ENCODE measurements around the gene RXFP4.
A peak's percentile ranks its signal among the peaks of the same experiment; 100 is the strongest.
"Not testable (repeated sequence)": the region's sequence is repeated elsewhere in the genome, so short reads cannot be mapped to it uniquely, and the experiment has no call there.

RXFP4 gene

DNA sequence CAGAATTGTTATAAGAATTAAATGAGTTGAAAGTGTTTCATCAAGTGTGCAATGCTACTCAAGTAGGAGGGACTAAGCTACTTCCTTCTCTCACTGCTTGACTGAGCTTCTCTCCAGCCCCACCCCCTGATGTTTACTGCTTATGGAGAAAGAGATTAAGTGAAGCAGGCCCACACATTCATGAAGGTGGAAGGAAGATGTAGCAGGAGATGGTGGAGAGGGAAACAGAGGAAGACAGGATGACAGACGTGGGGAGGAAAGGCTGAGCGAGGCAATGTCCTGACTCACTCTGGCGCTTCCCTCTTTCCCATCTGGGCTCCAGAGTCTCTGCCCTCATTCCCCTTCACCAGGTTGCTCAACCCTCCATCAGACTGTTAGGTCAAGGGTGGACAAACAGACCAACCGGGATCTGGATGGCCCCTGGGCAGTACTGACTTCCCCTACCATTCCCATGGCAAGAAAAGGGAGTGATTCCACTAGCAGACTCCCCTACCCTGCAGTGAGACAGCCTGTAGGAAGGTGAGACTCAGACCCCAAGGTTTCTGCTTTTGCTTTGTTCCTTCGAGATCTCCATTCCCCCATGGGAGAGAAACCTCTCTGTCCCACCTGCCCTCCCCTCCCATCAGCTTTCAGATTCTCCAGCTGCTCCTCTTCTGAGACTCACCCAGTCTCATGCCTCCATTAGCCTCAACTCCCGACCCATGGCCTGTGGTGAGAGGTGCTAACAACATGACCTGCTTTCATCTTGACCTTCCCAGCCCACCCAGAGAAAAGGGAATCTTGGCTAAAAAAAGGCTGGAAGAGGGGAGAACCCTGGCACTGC, 40.0 kb downstream of the RXFP4 start:
- no peaks in the 10 kb centered on the region for H3K9me3 ChIP-seq (replicated peaks in 1 of 11)
- H3K4me1 ChIP-seq: peaks cover 52 to 69% (median 66%) of the 10 kb centered on the region in 10 experiments
- peak overlapping the region; percentile 37 to 100 (median 98); a peak in 21 of 22 replicates for H3K27ac ChIP-seq
- H3K27me3 ChIP-seq: no peaks in the 10 kb centered on the region
- H3K9ac ChIP-seq: peak overlapping the region; percentile 68 to 100 (median 98); a peak in 21 of 22 replicates
- 0 out of 22 replicates have a peak, but pooled peaks cover 0 to 4% (median 0%) of the 10 kb centered on the region in 11 experiments for H3K36me3 ChIP-seq
- H4K20me1 ChIP-seq: peaks cover 6 to 14% (median 10%) of the 10 kb centered on the region in 11 experiments; a peak in 14 of 22 replicates
- H3K4me3 ChIP-seq: peak overlapping the region; percentile 88 to 96 (median 94); a peak in 17 of 20 replicates
- no peak for TF ChIP-seq Cebpa-rat (IDR thresholded peaks at IDR 0.05)
- H3K4me2 ChIP-seq: peak overlapping the region; percentile 92 to 100 (median 98)

DNA sequence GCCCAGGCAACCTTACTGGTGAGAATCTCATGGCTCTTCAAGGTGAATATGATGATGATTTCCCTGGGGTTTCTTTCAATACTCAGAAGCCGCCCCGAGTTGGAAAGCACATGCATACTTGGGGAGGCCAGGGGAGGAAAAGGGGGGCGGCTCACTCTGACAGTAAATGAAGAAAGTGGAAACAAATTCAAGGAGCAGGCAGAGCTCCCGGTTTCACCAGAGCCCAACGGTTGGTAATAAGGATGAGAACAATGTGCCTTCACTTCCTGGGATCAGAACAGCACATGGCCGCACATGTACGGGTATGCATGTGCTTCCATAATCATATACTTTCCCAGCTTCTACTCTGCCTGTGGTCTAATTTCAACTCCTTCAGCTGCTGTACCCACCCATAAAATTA, 40.7 kb downstream of the RXFP4 start:
- Histone ChIP-seq H3K4me3 (peak overlapping the region in 4 of 10 experiments; percentile 89 to 95 (median 94); a peak in 4 of 20 replicates), H3K27me3 (no peaks in the 10 kb centered on the region), H3K27ac (peak overlapping the region; percentile 13 to 100 (median 98); a peak in 20 of 22 replicates), H4K20me1 (peaks cover under 1 to 8% (median 4%) of the 10 kb centered on the region in 11 experiments; a peak in 10 of 22 replicates), H3K4me2 (peak overlapping the region; percentile 92 to 100 (median 98)), H3K9me3 (replicated peaks in 1 of 11) (no peaks in the 10 kb centered on the region), H3K4me1 (peaks cover 58 to 75% (median 72%) of the 10 kb centered on the region in 10 experiments), H3K9ac (peak overlapping the region in 10 of 11 experiments; percentile 4 to 100 (median 98); a peak in 13 of 22 replicates), H3K36me3 (0 out of 22 replicates have a peak, but pooled peaks cover 0 to 4% (median 0%) of the 10 kb centered on the region in 11 experiments)
- TF ChIP-seq Cebpa-rat (IDR thresholded peaks at IDR 0.05): no peak

DNA sequence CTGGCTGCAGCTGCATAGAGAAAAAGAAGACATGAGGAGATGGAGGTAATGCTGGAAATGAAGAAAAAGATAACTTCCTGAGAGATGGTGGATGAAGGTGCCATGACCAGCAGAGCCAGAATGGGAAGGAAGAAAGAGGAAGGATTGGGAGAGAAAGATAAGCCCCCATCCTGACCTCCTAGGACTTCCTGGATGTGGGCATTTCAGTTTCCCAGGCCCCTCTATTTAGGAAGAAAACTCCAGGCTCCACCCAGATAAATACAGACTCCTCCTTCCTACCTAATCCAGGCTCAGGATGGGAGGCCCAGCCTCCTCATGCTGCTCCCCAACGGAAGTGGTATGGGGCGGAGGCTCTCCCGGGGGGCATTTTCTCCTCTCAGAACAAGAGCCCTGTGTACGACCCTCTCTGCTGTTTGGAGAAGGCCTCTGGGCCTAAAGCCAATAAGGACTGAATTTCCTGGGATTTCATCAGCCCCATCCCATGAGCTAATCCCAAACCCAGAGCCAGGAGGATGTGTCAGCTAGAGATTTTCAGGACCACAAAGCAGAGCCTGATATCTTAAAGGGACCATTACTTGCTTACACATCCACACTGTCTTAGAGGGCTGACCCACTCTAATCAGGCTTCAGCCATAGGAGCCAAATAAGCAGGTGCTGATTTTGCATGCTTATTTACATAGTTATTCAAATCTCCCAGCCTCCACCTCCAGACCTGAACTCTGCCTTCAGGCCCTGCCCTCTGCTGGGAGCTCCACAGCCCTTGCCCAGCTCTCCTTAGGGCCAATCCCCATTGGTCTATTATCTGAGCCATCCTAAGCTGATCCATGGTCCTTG, 42.0 kb downstream of the RXFP4 start:
- Histone ChIP-seq H3K27me3 (no peaks in the 10 kb centered on the region), H3K4me3 (peak overlapping the region in 1 of 10 experiments; percentile 26; a peak in 1 of 20 replicates), H3K27ac (peak overlapping the region in 3 of 11 experiments; percentile 15 to 100 (median 98); a peak in 6 of 22 replicates), H3K36me3 (0 out of 22 replicates have a peak, but pooled peaks cover 0 to 4% (median 0%) of the 10 kb centered on the region in 11 experiments), H4K20me1 (no peaks in the 10 kb centered on the region), H3K4me2 (peak overlapping the region; percentile 11 to 100 (median 98)), H3K9ac (no peak overlapping the region), H3K9me3 (replicated peaks in 1 of 11) (0 out of 22 replicates have a peak, but pooled peaks cover 0 to 4% (median 0%) of the 10 kb centered on the region in 11 experiments), H3K4me1 (peaks cover 64 to 79% (median 77%) of the 10 kb centered on the region in 10 experiments)
- TF ChIP-seq Cebpa-rat (IDR thresholded peaks at IDR 0.05): no peak

DNA sequence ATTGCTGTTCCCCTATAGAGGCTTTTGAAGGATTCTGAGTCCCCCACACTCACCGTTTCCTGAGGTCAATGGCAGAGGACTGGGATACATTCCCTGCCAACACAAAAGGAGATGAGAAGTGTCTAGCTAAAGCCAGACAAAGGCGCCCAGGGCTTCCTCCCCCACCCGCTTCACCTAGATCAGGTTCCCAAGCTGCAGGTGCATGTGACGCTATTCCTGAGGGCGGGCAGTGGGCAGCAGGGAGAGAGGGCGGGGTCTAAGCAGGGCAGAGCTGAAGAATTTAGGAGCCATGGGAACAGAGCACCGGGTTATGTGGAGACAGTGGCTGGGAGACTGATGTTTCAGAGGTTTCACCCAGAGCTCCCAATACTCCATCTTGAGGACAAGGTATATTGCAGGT, 42.9 kb downstream of the RXFP4 start:
- H3K4me1 ChIP-seq: peaks cover 68 to 82% (median 77%) of the 10 kb centered on the region in 10 experiments
- no peak overlapping the region for H3K9ac ChIP-seq
- no peaks in the 10 kb centered on the region for H4K20me1 ChIP-seq
- H3K4me2 ChIP-seq: peak overlapping the region in 10 of 11 experiments; percentile 4 to 100 (median 98); a peak in 13 of 22 replicates
- 0 out of 22 replicates have a peak overlapping the region, but pooled peaks of 1 of the 11 experiments have one; percentile 8 for H3K27ac ChIP-seq
- H3K36me3 ChIP-seq: 0 out of 22 replicates have a peak, but pooled peaks cover 0 to 4% (median 0%) of the 10 kb centered on the region in 11 experiments
- H3K27me3 ChIP-seq: no peaks in the 10 kb centered on the region
- H3K4me3 ChIP-seq: no peak overlapping the region
- TF ChIP-seq Cebpa-rat (IDR thresholded peaks at IDR 0.05): no peak
- H3K9me3 ChIP-seq (replicated peaks in 1 of 11): 0 out of 22 replicates have a peak, but pooled peaks cover 0 to 5% (median 0%) of the 10 kb centered on the region in 11 experiments

DNA sequence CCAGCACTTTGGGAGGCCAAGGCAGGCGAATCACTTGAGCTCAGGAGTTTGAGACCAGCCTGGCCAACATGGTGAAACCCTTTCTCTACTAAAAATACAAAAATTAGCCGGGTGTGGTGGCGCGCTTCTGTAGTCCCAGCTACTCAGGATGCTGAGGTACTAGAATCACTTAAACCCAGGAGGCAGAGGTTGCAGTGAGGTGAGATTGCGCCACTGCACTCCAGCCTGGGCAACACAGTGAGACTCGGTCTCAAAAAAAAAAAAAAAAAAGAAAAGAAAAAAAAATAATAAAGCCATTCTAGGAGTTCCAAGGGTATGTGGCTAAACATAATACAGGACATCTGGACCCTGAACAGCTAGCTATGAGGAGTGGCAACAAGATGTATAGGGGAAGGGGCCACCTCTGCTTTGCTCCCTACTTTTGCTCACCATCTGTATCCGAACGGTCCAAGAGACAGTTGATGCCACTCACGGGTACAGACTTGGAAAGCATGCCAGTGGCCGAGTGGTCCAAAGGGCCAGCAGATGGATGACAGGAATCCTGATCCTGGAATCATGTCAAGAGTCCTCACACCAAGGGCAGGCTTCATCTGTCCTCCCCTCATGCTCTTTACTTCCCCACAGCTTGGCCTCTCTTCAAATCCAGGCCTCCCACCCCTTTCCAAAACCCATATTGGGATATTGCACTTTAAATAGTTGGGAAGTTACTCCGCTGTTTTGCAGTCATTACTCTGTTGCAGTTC, 43.6 kb downstream of the RXFP4 start:
- H3K9ac ChIP-seq; H3K27me3 ChIP-seq; H4K20me1 ChIP-seq; H3K36me3 ChIP-seq; H3K9me3 ChIP-seq (replicated peaks in 1 of 11); H3K4me3 ChIP-seq; H3K27ac ChIP-seq: not testable (repeated sequence)
- Histone ChIP-seq H3K4me1 (peaks cover 68 to 82% (median 77%) of the 10 kb centered on the region in 10 experiments), H3K4me2 (peak overlapping the region in 8 of 11 experiments; percentile 18 to 100 (median 94); a peak in 9 of 22 replicates)

DNA sequence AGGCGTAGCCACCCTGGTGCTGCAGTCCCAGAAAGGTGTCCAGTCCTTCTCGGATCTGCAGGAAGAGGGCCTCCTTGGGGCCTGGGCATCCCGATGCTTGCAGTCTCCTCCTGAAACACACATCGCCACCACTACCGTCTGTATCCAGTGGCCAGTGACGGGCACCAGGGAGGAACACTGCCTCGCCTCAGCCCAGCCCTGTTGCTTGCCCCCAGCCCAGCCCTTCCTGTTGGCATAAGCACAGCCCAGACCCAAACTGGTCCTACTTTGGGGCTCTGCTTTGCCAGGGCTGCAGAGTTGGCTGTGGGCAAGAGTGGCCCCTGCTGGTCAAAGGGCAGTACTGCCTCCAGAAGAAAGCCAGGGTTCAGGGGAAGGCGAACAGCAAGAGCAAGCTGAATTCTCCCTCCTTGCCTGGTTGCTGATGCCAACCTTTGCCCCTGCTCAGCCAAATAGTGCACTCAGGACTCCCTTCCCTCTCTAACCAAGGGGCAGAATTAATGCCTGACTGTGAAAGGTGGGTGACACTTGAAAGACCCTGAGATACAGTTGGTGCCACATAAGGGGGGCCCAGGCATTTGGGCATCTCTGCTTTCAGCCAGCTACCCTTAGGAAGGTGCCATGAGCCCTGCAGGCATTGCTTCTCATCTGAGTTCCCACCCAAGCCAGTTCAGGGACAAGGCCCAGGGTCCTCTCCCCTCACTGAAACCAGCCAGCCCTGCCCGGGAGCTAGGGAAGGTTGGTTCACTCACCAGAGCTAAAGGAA, 48.0 kb downstream of the RXFP4 start:
- Histone ChIP-seq H4K20me1 (no peaks in the 10 kb centered on the region), H3K36me3 (no peaks in the 10 kb centered on the region), H3K9ac (peak overlapping the region; percentile 16 to 66 (median 55); a peak in 18 of 22 replicates), H3K4me2 (peak overlapping the region; percentile 23 to 92 (median 73)), H3K27me3 (no peaks in the 10 kb centered on the region), H3K9me3 (replicated peaks in 1 of 11) (0 out of 22 replicates have a peak, but pooled peaks cover 0 to 5% (median 0%) of the 10 kb centered on the region in 11 experiments), H3K27ac (peak overlapping the region in 10 of 11 experiments; percentile 45 to 77 (median 65); a peak in 17 of 22 replicates), H3K4me3 (peak overlapping the region in 1 of 10 experiments; percentile 18; a peak in 2 of 20 replicates), H3K4me1 (peaks cover 54 to 70% (median 64%) of the 10 kb centered on the region in 10 experiments)
- no peak for TF ChIP-seq Cebpa-rat (IDR thresholded peaks at IDR 0.05)

DNA sequence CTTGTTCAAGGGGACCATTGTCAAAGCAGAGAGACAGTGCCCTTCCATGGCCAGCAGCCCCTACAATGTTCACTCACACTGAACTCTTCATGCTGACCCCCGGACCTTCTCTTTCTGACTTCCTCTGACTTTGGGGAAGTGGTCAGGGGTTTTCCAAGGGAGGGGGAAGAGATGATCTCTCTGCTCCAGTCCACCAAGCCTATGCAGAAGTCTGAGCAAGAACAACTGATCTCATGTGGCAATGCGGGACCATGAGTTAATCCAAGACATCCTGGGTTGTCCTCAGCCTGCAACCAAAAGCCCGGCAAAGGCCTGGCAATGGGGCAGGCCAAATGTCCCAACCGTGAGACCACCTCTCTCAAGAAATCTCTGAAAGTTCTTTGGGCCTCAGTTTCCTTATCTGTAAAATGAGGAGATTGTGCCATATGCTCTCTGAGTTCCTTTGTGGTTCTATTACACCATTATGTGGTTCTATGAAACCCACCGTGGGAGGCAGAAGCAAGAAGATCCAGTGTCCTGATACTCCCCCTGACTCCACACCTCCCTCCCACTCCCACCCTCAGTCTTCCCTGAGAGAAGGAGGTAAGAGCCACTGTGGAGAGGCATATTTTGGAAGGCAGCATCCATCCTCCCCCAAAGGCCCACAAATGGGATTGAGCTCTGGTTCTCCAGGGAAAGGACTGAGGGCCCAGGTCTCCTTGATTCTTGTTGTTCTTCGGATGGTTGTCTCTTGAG, 48.7 kb downstream of the RXFP4 start:
- H3K4me2 ChIP-seq: peak overlapping the region; percentile 23 to 92 (median 73)
- H4K20me1 ChIP-seq: no peaks in the 10 kb centered on the region
- H3K9ac ChIP-seq: peak overlapping the region; percentile 16 to 66 (median 55); a peak in 20 of 22 replicates

More for the DNA sequence above, 48.7 kb downstream of the RXFP4 start:
- TF ChIP-seq Cebpa-rat (IDR thresholded peaks at IDR 0.05): no peak
- Histone ChIP-seq H3K4me3 (no peak overlapping the region; a peak in 2 of 20 replicates), H3K27me3 (no peaks in the 10 kb centered on the region), H3K36me3 (no peaks in the 10 kb centered on the region), H3K4me1 (peaks cover 47 to 64% (median 58%) of the 10 kb centered on the region in 10 experiments), H3K9me3 (replicated peaks in 1 of 11) (0 out of 22 replicates have a peak, but pooled peaks cover 0 to 5% (median 0%) of the 10 kb centered on the region in 11 experiments), H3K27ac (peak overlapping the region; percentile 24 to 77 (median 63); a peak in 19 of 22 replicates)

All from BLaER1 treated with 17β-estradiol and CSF1 and Interleukin-3, amounts not matched to agents 10 nM and 100 nM (cell line).